HG03025 (cell line): ENCODE data around the gene PCDHB10.
"Not testable (repeated sequence)": the region's sequence is repeated elsewhere in the genome, so short reads cannot be mapped to it uniquely, and the experiment has no call there.

Experiments
- ATAC-seq: cut with Tn5 transposase; IDR thresholded peaks from one replicate; pipeline ENCODE4 v1.9.1; 2021; ENCODE audit warnings: mild to moderate bottlenecking, moderate library complexity; ENCODE audit not compliant: unreplicated experiment, low FRiP score

PCDHB10 gene

DNA sequence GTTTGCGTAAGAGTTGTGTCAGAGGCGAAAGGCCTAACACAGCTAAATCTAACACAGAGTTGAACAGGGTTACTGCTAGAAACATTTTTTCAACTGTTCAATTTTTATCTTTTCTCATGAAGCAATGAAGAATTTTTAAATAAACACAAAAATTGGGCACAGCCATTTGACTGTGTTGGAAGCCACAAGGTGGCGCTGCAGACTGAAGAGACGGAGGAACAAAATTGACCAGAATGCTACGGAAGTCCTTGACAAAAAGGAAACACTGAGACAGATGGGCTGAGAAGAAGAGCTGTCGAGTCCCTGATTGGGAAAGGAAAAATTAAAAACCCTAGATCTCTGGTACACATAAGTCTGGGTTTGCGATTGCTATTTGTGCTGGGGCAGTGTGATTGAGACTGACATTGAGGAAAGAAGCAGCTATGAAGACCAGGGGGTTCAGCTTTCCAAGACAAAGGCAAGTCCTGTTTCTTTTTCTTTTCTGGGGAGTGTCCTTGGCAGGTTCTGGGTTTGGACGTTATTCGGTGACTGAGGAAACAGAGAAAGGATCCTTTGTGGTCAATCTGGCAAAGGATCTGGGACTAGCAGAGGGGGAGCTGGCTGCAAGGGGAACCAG is 5.1 kb upstream of the PCDHB10 start, which contains the start of gene PCDHB9:
Gene PCDHB9, plus strand, starts transcription at position 265 of the 616 bp plus-strand sequence. Its CDS starts 158 bp downstream, at position 423.
- ATAC-seq = no peak

DNA sequence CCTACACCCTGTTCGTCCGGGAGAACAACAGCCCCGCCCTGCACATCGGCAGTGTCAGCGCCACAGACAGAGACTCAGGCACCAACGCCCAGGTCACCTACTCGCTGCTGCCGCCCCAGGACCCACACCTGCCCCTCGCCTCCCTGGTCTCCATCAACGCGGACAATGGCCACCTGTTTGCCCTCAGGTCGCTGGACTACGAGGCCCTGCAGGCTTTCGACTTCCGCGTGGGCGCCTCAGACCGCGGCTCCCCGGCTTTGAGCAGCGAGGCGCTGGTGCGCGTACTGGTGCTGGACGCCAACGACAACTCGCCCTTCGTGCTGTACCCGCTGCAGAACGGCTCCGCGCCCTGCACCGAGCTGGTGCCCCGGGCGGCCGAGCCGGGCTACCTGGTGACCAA is 3.5 kb upstream of the PCDHB10 start:
- ATAC-seq = not testable (repeated sequence)

DNA sequence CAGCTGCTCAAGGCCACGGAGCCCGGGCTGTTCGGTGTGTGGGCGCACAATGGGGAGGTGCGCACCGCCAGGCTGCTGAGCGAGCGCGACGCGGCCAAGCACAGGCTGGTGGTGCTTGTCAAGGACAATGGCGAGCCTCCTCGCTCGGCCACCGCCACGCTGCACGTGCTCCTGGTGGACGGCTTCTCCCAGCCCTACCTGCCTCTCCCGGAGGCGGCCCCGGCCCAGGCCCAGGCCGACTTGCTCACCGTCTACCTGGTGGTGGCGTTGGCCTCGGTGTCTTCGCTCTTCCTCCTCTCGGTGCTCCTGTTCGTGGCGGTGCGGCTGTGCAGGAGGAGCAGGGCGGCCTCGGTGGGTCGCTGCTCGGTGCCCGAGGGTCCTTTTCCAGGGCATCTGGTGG is 3.0 kb upstream of the PCDHB10 start:
- not testable (repeated sequence) for ATAC-seq

- not testable (repeated sequence) for ATAC-seq
Measured at GRCh38 chr5:141194332-141194731, 2.2 kb downstream of the PCDHB10 start.

DNA sequence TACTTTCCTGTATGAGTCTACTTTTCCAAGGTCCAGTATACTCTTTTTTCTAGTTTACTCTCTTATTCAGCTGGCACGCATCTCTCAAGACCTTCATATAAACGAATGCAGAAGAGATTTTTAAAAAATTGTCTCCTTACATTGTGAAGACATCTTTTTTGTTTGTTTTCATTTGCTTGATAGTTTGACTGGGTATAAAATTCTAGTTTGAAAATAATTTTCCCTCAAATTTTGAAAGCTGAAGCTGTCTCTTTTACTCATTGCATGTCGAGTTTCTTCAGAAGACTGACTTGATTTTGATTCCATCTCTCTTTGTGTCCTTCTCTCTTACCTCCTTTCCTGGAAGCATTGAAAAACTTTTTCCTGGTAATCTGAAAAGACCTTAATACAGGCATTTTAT is 4.2 kb downstream of the PCDHB10 start:
- no peak for ATAC-seq

GRCh38 chr5:141199359-141200235 is 7.4 kb downstream of the PCDHB10 start, which contains the start of gene PCDHB11:
TSS of gene PCDHB11 (plus strand) at chr5:141199627. CDS start at chr5:141199775, 148 bp downstream.
- ATAC-seq = no peak

DNA sequence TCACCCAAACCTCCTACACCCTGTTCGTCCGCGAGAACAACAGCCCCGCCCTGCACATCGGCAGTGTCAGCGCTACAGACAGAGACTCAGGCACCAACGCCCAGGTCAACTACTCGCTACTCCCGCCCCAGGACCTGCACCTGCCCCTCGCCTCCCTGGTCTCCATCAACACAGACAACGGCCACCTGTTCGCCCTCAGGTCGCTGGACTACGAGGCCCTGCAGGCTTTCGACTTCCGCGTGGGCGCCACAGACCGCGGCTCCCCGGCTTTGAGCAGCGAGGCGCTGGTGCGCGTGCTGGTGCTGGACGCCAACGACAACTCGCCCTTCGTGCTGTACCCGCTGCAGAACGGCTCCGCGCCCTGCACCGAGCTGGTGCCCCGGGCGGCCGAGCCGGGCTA is 9.0 kb downstream of the PCDHB10 start:
- ATAC-seq = not testable (repeated sequence)

DNA sequence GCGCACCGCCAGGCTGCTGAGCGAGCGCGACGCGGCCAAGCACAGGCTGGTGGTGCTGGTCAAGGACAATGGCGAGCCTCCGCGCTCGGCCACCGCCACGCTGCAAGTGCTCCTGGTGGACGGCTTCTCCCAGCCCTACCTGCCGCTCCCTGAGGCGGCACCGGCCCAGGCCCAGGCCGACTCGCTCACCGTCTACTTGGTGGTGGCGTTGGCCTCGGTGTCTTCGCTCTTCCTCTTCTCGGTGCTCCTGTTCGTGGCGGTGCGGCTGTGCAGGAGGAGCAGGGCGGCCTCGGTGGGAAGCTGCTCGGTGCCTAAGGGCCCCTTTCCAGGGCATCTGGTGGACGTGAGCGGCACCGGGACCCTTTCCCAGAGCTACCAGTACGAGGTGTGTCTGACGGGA is 9.5 kb downstream of the PCDHB10 start:
- not testable (repeated sequence) for ATAC-seq

GRCh38 chr5:141208478-141208877 is 16.3 kb downstream of the PCDHB10 start, which contains the start of gene PCDHB12:
TSS of gene PCDHB12 (plus strand) at chr5:141208719. CDS start at chr5:141208908, 189 bp downstream.
- no peak for ATAC-seq

- ATAC-seq = not testable (repeated sequence)
Measured at GRCh38 chr5:141210281-141210680, 18.1 kb downstream of the PCDHB10 start.

DNA sequence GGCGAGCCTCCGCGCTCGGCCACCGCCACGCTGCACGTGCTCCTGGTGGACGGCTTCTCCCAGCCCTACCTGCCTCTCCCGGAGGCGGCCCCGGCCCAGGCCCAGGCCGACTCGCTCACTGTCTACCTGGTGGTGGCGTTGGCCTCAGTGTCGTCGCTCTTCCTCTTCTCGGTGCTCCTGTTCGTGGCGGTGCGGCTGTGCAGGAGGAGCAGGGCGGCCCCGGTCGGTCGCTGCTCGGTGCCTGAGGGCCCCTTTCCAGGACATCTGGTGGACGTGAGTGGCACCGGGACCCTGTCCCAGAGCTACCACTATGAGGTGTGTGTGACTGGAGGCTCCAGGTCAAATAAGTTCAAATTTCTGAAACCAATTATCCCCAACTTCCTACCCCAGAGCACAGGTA is 18.7 kb downstream of the PCDHB10 start:
- not testable (repeated sequence) for ATAC-seq

DNA sequence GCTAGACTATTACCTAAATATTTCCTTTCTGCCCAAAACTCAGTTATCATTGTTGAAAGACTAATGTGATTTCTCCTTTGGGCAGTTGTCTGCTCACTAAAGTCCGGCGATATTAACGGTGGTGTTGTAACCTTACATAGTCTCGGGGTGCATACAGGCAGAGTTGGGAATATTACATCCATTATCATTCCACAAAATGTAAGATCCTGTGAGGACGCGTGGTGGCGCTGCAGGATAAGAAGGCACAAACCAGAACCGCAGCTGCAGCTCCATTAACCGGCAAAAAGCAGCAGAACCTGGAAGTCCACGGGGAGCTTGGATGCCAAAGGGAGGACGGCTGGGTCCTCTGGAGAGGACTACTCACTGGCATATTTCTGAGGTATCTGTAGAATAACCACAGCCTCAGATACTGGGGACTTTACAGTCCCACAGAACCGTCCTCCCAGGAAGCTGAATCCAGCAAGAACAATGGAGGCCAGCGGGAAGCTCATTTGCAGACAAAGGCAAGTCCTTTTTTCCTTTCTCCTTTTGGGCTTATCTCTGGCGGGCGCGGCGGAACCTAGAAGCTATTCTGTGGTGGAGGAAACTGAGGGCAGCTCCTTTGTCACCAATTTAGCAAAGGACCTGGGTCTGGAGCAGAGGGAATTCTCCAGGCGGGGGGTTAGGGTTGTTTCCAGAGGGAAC is 21.6 kb downstream of the PCDHB10 start, which contains the start of gene PCDHB13:
Gene PCDHB13, plus strand, starts transcription at position 264 of the 684 bp plus-strand sequence. Its CDS starts 205 bp downstream, at position 469.
- not testable (repeated sequence) for ATAC-seq

GRCh38 chr5:141214583-141214982 is 22.4 kb downstream of the PCDHB10 start:
- ATAC-seq = not testable (repeated sequence)

- ATAC-seq = not testable (repeated sequence)
Measured at GRCh38 chr5:141215504-141215903, 23.4 kb downstream of the PCDHB10 start.

GRCh38 chr5:141216035-141216434 is 23.9 kb downstream of the PCDHB10 start:
- ATAC-seq = not testable (repeated sequence)

DNA sequence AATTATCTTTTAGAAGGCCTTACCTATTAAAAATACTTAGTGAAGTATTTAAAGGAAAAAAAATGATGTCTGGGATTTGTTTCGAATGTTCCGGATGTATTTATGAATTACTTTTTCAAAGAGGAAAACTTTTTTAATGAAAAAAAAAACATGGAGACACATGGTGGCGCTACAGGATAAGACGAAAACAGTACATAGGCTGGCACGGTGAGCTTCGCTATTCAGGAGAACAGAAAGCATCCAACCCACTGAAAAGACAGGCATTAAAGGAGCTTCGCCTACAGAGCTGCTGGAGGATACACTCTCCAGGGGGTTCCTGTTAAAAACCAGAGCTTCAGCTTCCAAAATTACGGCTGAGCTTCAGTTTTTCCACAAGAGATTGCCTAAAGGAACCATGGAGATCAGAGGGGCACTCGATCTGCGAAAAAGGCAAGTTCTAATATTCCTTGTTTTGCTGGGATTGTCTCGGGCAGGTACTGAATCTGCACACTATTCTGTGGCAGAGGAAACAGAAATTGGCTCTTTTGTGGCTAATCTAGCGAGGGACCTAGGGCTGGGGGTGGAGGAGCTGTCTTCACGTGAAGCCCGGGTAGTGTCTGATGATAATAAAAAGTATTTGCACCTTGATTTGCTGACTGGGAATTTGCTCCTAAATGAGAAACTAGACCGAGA is 31.1 kb downstream of the PCDHB10 start, which contains the start of gene PCDHB14:
Gene PCDHB14, plus strand, starts transcription at position 232 of the 672 bp plus-strand sequence. Its CDS starts 163 bp downstream, at position 395.
- ATAC-seq = no peak

DNA sequence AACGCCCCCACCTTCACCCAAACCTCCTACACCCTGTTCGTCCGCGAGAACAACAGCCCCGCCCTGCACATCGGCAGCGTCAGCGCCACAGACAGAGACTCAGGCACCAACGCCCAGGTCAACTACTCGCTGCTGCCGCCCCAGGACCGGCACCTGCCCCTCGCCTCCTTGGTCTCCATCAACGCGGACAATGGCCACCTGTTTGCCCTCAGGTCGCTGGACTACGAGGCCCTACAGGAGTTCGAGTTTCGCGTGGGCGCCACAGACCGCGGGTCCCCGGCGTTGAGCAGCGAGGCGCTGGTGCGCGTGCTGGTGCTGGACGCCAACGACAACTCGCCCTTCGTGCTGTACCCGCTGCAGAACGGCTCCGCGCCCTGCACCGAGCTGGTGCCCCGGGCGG is 32.7 kb downstream of the PCDHB10 start:
- ATAC-seq = not testable (repeated sequence)

DNA sequence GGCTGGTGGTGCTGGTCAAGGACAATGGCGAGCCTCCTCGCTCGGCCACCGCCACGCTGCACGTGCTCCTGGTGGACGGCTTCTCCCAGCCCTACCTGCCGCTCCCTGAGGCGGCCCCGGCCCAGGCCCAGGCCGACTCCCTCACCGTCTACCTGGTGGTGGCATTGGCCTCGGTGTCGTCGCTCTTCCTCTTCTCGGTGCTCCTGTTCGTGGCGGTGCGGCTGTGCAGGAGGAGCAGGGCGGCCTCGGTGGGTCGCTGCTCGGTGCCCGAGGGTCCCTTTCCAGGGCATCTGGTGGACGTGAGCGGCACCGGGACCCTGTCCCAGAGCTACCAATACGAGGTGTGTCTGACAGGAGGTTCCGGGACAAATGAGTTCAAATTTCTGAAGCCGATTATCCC is 33.3 kb downstream of the PCDHB10 start:
- not testable (repeated sequence) for ATAC-seq

GRCh38 chr5:141234109-141234667 is 42.0 kb downstream of the PCDHB10 start:
- ATAC-seq = no peak

DNA sequence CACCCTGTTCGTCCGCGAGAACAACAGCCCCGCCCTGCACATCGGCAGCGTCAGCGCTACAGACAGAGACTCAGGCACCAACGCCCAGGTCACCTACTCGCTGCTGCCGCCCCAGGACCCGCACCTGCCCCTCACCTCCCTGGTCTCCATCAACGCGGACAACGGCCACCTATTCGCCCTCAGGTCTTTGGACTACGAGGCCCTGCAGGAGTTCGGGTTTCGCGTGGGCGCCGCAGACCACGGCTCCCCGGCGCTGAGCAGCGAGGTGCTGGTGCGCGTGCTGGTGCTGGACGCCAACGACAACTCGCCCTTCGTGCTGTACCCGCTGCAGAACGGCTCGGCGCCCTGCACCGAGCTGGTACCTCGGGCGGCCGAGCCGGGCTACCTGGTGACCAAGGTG is 43.8 kb downstream of the PCDHB10 start:
- ATAC-seq = not testable (repeated sequence)
